HEK293 (cell line): Measurements from ENCODE around the gene ATP2A2.

Experiments
- KLF9 ChIP-seq: fragments of 450-650 bp; formaldehyde crosslinking; IDR thresholded peaks from 2 replicates; pipeline ENCODE4 v1.5.1; 2016; ENCODE audit warnings: missing biosample characterization, missing genetic modification characterization, low read depth
- TRIM28 ChIP-seq: IDR thresholded peaks from 2 replicates; pipeline ENCODE4 v1.6.1; 2011; ENCODE audit warnings: low read length, control low read depth, borderline replicate concordance
- ZFP41 ChIP-seq: fragments of 450-650 bp; formaldehyde crosslinking; IDR thresholded peaks from 2 replicates; pipeline ENCODE4 v1.5.1; 2016; ENCODE audit warnings: missing biosample characterization, missing genetic modification characterization, borderline replicate concordance
- ZNF169 ChIP-seq: fragments of 450-650 bp; formaldehyde crosslinking; IDR thresholded peaks from 2 replicates; pipeline ENCODE4 v1.5.1; 2016; ENCODE audit warnings: missing biosample characterization, missing genetic modification characterization
- ZNF214 ChIP-seq: fragments of 450-650 bp; formaldehyde crosslinking; IDR thresholded peaks from 2 replicates; pipeline ENCODE4 v1.5.1; 2017; ENCODE audit warnings: missing biosample characterization, mild to moderate bottlenecking, missing genetic modification characterization, borderline replicate concordance
- ZNF350 ChIP-seq: fragments of 450-650 bp; formaldehyde crosslinking; IDR thresholded peaks from 2 replicates; pipeline ENCODE4 v1.5.0; 2017; ENCODE audit warnings: missing biosample characterization, mild to moderate bottlenecking, missing genetic modification characterization
- ZNF561 ChIP-seq: fragments of 450-650 bp; IDR thresholded peaks from 2 replicates; pipeline ENCODE4 v1.5.1; 2018; ENCODE audit warnings: missing biosample characterization, missing genetic modification characterization, borderline replicate concordance
- ZNF585B ChIP-seq: fragments of 450-650 bp; formaldehyde crosslinking; IDR thresholded peaks from 2 replicates; pipeline ENCODE4 v1.5.1; 2016; ENCODE audit warnings: missing biosample characterization, missing genetic modification characterization
- ZNF639 ChIP-seq: fragments of 450-650 bp; formaldehyde crosslinking; IDR thresholded peaks from 2 replicates; pipeline ENCODE4 v1.5.1; 2016; ENCODE audit warnings: missing biosample characterization, missing genetic modification characterization
- ZSCAN16 ChIP-seq: fragments of 450-650 bp; formaldehyde crosslinking; IDR thresholded peaks from 2 replicates; pipeline ENCODE4 v1.5.1; 2016; ENCODE audit warnings: missing biosample characterization, missing genetic modification characterization
- TF ChIP-seq, protein P1 (sequence below): fragments of 450-650 bp; formaldehyde crosslinking; IDR thresholded peaks from 2 replicates; pipeline ENCODE4 v1.5.1; 2016; ENCODE audit warnings: missing biosample characterization, missing genetic modification characterization
- TF ChIP-seq, protein P2 (sequence below): fragments of 450-650 bp; IDR thresholded peaks from 2 replicates; pipeline ENCODE4 v1.5.1; 2018; ENCODE audit warnings: missing biosample characterization, missing genetic modification characterization
- TF ChIP-seq, protein P3 (sequence below): fragments of 450-650 bp; formaldehyde crosslinking; conservative IDR thresholded peaks from 2 replicates; pipeline ENCODE4 v1.5.1; 2016; ENCODE audit warnings: low read depth, missing biosample characterization, missing genetic modification characterization

GRCh38 chr12:110234331-110234751 lies 46.7 kb upstream of the ATP2A2 start:
- TF ChIP-seq TRIM28 (no peak), ZSCAN16 (tag by site-specific recombination) (no peak), ZNF561 (no peak), ZFP41 (no peak), ZNF214 (tag by site-specific recombination) (no peak), ZNF639 (tag by site-specific recombination) (no peak), ZNF585B (tag by site-specific recombination) (no peak), KLF9 (no peak), ZNF350 (tag by site-specific recombination) (no peak), ZNF169 (tag by site-specific recombination) (no peak)
- TF ChIP-seq, protein P1, sequence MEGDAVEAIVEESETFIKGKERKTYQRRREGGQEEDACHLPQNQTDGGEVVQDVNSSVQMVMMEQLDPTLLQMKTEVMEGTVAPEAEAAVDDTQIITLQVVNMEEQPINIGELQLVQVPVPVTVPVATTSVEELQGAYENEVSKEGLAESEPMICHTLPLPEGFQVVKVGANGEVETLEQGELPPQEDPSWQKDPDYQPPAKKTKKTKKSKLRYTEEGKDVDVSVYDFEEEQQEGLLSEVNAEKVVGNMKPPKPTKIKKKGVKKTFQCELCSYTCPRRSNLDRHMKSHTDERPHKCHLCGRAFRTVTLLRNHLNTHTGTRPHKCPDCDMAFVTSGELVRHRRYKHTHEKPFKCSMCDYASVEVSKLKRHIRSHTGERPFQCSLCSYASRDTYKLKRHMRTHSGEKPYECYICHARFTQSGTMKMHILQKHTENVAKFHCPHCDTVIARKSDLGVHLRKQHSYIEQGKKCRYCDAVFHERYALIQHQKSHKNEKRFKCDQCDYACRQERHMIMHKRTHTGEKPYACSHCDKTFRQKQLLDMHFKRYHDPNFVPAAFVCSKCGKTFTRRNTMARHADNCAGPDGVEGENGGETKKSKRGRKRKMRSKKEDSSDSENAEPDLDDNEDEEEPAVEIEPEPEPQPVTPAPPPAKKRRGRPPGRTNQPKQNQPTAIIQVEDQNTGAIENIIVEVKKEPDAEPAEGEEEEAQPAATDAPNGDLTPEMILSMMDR (tag by site-specific recombination): no peak
- TF ChIP-seq, protein P2, sequence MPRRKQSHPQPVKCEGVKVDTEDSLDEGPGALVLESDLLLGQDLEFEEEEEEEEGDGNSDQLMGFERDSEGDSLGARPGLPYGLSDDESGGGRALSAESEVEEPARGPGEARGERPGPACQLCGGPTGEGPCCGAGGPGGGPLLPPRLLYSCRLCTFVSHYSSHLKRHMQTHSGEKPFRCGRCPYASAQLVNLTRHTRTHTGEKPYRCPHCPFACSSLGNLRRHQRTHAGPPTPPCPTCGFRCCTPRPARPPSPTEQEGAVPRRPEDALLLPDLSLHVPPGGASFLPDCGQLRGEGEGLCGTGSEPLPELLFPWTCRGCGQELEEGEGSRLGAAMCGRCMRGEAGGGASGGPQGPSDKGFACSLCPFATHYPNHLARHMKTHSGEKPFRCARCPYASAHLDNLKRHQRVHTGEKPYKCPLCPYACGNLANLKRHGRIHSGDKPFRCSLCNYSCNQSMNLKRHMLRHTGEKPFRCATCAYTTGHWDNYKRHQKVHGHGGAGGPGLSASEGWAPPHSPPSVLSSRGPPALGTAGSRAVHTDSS: no peak
- TF ChIP-seq, protein P3, sequence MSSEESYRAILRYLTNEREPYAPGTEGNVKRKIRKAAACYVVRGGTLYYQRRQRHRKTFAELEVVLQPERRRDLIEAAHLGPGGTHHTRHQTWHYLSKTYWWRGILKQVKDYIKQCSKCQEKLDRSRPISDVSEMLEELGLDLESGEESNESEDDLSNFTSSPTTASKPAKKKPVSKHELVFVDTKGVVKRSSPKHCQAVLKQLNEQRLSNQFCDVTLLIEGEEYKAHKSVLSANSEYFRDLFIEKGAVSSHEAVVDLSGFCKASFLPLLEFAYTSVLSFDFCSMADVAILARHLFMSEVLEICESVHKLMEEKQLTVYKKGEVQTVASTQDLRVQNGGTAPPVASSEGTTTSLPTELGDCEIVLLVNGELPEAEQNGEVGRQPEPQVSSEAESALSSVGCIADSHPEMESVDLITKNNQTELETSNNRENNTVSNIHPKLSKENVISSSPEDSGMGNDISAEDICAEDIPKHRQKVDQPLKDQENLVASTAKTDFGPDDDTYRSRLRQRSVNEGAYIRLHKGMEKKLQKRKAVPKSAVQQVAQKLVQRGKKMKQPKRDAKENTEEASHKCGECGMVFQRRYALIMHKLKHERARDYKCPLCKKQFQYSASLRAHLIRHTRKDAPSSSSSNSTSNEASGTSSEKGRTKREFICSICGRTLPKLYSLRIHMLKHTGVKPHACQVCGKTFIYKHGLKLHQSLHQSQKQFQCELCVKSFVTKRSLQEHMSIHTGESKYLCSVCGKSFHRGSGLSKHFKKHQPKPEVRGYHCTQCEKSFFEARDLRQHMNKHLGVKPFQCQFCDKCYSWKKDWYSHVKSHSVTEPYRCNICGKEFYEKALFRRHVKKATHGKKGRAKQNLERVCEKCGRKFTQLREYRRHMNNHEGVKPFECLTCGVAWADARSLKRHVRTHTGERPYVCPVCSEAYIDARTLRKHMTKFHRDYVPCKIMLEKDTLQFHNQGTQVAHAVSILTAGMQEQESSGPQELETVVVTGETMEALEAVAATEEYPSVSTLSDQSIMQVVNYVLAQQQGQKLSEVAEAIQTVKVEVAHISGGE: no peak
